Erythroblast (primary cell): Measurements from ENCODE around the gene CLDN5.

Experiments used
- GATA1 ChIP-seq: IDR thresholded peaks from 2 replicates; pipeline ENCODE4 v1.6.1; 2011; ENCODE audit warnings: low read depth, mild to moderate bottlenecking, control low read depth, low read length, moderate library complexity
- POLR2A ChIP-seq: IDR thresholded peaks from 2 replicates; pipeline ENCODE4 v1.6.1; 2011; ENCODE audit warnings: mild to moderate bottlenecking, low read length

GRCh38 chr22:19535001-19535400 lies 10.8 kb upstream of the CLDN5 start:
- no peak for TF ChIP-seq POLR2A
- no peak for TF ChIP-seq GATA1
